Adrenal gland (tissue), 5 donors: ENCODE results near the gene ANAPC1.
"Not testable (repeated sequence)": the region's sequence is repeated elsewhere in the genome, so short reads cannot be mapped to it uniquely, and the experiment has no call there.

Experiments used
- POLR2A ChIP-seq, 2 donors: fragments of 450-650 bp; IDR thresholded peaks; one replicate each; pipeline ENCODE4 v1.6.1; 2017; ENCODE audit warnings: antibody characterized with exemption in 2 of 2, mild to moderate bottlenecking in 2 of 2, moderate library complexity in 1 of 2
- TF ChIP-seq, protein P1 (sequence below), 6 experiments: fragments of 450-650 bp in 4 of 6; fragments of 200-600 bp in 2 of 6; sonication (generic) in 1 of 6; IDR thresholded peaks; 1 replicate in 5 of 6; 2 replicates in 1 of 6; pipeline versions ENCODE4 v1.5.1 to v1.8.0; 2016 to 2021; ENCODE audit warnings: antibody characterized with exemption in 6 of 6, mild to moderate bottlenecking in 2 of 6, moderate library complexity in 1 of 6
- donor health status: DM: no; HTN: no; CAD: no.

DNA sequence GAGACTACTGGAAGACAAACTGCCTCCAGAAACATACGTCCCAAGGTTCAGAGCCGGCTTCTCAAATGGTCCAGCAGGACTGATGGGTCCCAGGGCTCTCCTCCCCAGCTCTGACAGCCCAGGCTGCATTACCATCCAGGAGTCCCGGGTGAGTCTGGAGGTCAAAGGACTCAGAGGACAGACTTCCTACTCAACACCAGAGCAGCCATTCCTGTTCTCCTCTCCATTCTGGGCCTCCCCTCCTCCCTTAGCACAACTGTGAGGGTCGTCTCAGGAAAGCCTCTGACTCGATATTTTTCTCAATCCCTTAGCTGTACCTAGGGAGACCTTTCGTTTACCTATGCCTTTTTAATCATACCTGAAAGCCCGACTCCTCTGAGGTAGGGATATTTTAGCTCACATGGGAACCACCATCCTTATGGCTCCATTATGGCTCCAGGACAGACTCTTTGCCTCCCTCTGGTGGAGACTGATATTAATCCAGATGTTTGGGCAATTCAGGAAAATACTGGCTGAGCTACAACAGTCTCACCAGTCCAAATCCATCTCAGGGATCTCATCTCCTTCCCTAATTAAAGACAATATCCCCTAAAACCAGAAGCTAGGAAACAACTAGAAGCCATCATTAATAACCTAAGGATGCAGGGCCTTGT is 70.9 kb downstream of the ANAPC1 start:
- TF ChIP-seq POLR2A (IDR thresholded peaks at IDR 0.05) = not testable (repeated sequence)
- TF ChIP-seq, protein P1, sequence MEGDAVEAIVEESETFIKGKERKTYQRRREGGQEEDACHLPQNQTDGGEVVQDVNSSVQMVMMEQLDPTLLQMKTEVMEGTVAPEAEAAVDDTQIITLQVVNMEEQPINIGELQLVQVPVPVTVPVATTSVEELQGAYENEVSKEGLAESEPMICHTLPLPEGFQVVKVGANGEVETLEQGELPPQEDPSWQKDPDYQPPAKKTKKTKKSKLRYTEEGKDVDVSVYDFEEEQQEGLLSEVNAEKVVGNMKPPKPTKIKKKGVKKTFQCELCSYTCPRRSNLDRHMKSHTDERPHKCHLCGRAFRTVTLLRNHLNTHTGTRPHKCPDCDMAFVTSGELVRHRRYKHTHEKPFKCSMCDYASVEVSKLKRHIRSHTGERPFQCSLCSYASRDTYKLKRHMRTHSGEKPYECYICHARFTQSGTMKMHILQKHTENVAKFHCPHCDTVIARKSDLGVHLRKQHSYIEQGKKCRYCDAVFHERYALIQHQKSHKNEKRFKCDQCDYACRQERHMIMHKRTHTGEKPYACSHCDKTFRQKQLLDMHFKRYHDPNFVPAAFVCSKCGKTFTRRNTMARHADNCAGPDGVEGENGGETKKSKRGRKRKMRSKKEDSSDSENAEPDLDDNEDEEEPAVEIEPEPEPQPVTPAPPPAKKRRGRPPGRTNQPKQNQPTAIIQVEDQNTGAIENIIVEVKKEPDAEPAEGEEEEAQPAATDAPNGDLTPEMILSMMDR (IDR thresholded peaks at IDR 0.05) = peak in 5 of 6 experiments; percentile 10 to 39 (median 24)
